Measurements from ENCODE around the gene EHF. TPM values are rescaled to one million over a fixed set of nuclear protein-coding genes. Genes with fewer than 3 reads are reported as not detected.
A peak's percentile ranks its signal among the peaks of the same experiment; 100 is the strongest.

EHF gene
- total and polyA plus RNA-seq, 2 of the 13 experiments (the other 11 are each of a cell fraction or from before 2014, with no cell fraction given): 0.04 to 0.46 TPM

GRCh38 chr11:34654483-34655334 is 33.8 kb downstream of the EHF start (continued):
- no peak for TF ChIP-seq ZBTB39 (CRISPR knock-in tag; IDR thresholded peaks at IDR 0.05)
- TF ChIP-seq E2F5 (CRISPR knock-in tag; conservative IDR thresholded peaks at IDR 0.05): no peak
- TF ChIP-seq BRCA1 (CRISPR knock-in tag; IDR thresholded peaks at IDR 0.05): no peak
- no peak for TF ChIP-seq ZNF674 (CRISPR knock-in tag; IDR thresholded peaks at IDR 0.05; ENCODE audit: low read depth)
- TF ChIP-seq HNRNPUL1 (IDR thresholded peaks at IDR 0.05; ENCODE audit: low read depth, low read length): no peak
- TF ChIP-seq ELF3 (CRISPR knock-in tag; IDR thresholded peaks at IDR 0.05): peak; percentile 91
- peak; percentile 52; the same call in 1 of the 2 replicates for TF ChIP-seq ELF4 (CRISPR knock-in tag; IDR thresholded peaks at IDR 0.05; ENCODE audit: borderline replicate concordance)
- TF ChIP-seq ZMAT3 (CRISPR knock-in tag; conservative IDR thresholded peaks at IDR 0.05): no peak; the same call in 1 of the 2 replicates
- peak; percentile 34 for TF ChIP-seq ZNF441 (CRISPR knock-in tag; IDR thresholded peaks at IDR 0.05; ENCODE audit: borderline replicate concordance)
- no peak for TF ChIP-seq ZNF24 (IDR thresholded peaks at IDR 0.05)
- no peak for TF ChIP-seq ZNF282 (IDR thresholded peaks at IDR 0.05; ENCODE audit: partially characterized antibody)
- TF ChIP-seq MAZ (IDR thresholded peaks at IDR 0.05; ENCODE audit: borderline replicate concordance, low read depth, low read length): peak; percentile 30; the same call in 1 of the 2 replicates
- TF ChIP-seq MAZ (CRISPR knock-in tag; IDR thresholded peaks at IDR 0.05; ENCODE audit: low read depth): peak; percentile 83
- TF ChIP-seq ZNF766 (CRISPR knock-in tag; IDR thresholded peaks at IDR 0.05; ENCODE audit: borderline replicate concordance): no peak
- peak; percentile 77; the same call in 1 of the 2 replicates for TF ChIP-seq YEATS4 (CRISPR knock-in tag; IDR thresholded peaks at IDR 0.05; ENCODE audit: borderline replicate concordance)
- no peak for TF ChIP-seq ZNF839 (CRISPR knock-in tag; IDR thresholded peaks at IDR 0.05; ENCODE audit: borderline replicate concordance)
- TF ChIP-seq HNF1A (IDR thresholded peaks at IDR 0.05; ENCODE audit: low read depth): peak; percentile 82
- TF ChIP-seq HNF1A (CRISPR knock-in tag; IDR thresholded peaks at IDR 0.05; ENCODE audit: borderline replicate concordance): peak; percentile 96
- TF ChIP-seq PLRG1 (conservative IDR thresholded peaks at IDR 0.05): no peak
- TF ChIP-seq KLF15 (CRISPR knock-in tag; IDR thresholded peaks at IDR 0.05; ENCODE audit: borderline replicate concordance): no peak
- TF ChIP-seq MEIS1 (CRISPR knock-in tag; IDR thresholded peaks at IDR 0.05; ENCODE audit: borderline replicate concordance): peak; percentile 100
- peak in 1 of 2 experiments; percentile 87; a peak in 2 of 4 replicates for TF ChIP-seq KLF16 (CRISPR knock-in tag; IDR thresholded peaks at IDR 0.05)
- TF ChIP-seq ZNF850 (CRISPR knock-in tag; conservative IDR thresholded peaks at IDR 0.05): no peak

Measured in HepG2 (cell line).